ENCODE data around the gene TCIRG1. TPM values are rescaled to one million over a fixed set of nuclear protein-coding genes. Genes with fewer than 3 reads are reported as not detected.

The TCIRG1 gene
- total RNA-seq, 2 experiments from 2014 or later = 286 to 316 TPM

GRCh38 chr11:68017980-68018729, 20.7 kb upstream of the TCIRG1 start:
- Mint-ChIP-seq H3K9me3 (no peaks in the 10 kb centered on the region), H3K36me3 (ENCODE audit: low read depth) (no peaks in the 10 kb centered on the region), H3K4me3 (no peak overlapping the region), H3K4me1 (no peaks in the 10 kb centered on the region), H3K27me3 (no peaks in the 10 kb centered on the region), H3K27ac (no peak overlapping the region)
- POLR2A ChIA-PET = no interaction called here
- CTCF ChIA-PET = no interaction called here
- DNase-seq = no peak

- H3K9me3 Mint-ChIP-seq = no peaks in the 10 kb centered on the region
- H3K36me3 Mint-ChIP-seq (ENCODE audit: low read depth) = no peaks in the 10 kb centered on the region
- no peaks in the 10 kb centered on the region for H3K27me3 Mint-ChIP-seq
- H3K27ac Mint-ChIP-seq = no peak overlapping the region
- POLR2A ChIA-PET = no interaction called here
- DNase-seq = no peak
- no peak overlapping the region for H3K4me3 Mint-ChIP-seq
- CTCF ChIA-PET = interaction anchor here (1.4 kb wide), 1 partner anchor 21 kb away, joined by 3 read pairs; the partner anchor contains the start of gene TCIRG1
- H3K4me1 Mint-ChIP-seq = no peaks in the 10 kb centered on the region
Observed at GRCh38 chr11:68018730-68019190, 20.1 kb upstream of the TCIRG1 start.

DNA sequence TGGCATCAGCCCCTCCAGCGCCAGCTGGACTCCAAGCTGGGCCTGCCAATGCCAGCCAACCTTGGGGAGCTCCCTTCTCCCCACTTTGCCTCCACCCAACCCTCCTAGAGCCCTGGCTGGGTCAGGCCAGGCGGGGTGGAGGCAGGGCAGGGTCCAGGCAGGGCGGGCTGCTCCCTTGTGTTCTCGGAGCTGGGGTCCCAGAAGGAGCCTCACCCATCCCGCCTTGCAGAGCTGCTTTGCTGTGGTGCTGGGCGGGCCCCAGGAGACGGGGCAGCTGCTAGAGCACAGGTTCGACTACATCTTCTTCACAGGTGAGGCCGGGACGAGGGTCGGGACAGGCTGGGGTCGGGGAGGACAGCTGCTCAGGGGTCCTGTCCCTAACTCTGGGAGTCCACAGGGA, 19.3 kb upstream of the TCIRG1 start:
- no peaks in the 10 kb centered on the region for H3K27me3 Mint-ChIP-seq
- no peaks in the 10 kb centered on the region for H3K9me3 Mint-ChIP-seq
- H3K4me3 Mint-ChIP-seq = no peak overlapping the region
- no peak for DNase-seq
- H3K4me1 Mint-ChIP-seq = no peaks in the 10 kb centered on the region
- H3K27ac Mint-ChIP-seq = no peak overlapping the region
- ChIA-PET POLR2A (no interaction called here), CTCF (interaction anchor here (1.4 kb wide), 1 partner anchor 20 kb away, joined by 3 read pairs; the partner anchor contains the start of gene TCIRG1)
- H3K36me3 Mint-ChIP-seq (ENCODE audit: low read depth) = no peaks in the 10 kb centered on the region

- Mint-ChIP-seq H3K27ac (no peak overlapping the region), H3K4me3 (no peak overlapping the region), H3K4me1 (no peaks in the 10 kb centered on the region), H3K27me3 (no peaks in the 10 kb centered on the region), H3K9me3 (no peaks in the 10 kb centered on the region), H3K36me3 (ENCODE audit: low read depth) (no peaks in the 10 kb centered on the region)
- no peak for DNase-seq
- ChIA-PET CTCF (no interaction called here), POLR2A (no interaction called here)
Observed at GRCh38 chr11:68020575-68020974, 18.2 kb upstream of the TCIRG1 start.

- no peak overlapping the region for H3K27ac Mint-ChIP-seq
- no peaks in the 10 kb centered on the region for H3K27me3 Mint-ChIP-seq
- H3K36me3 Mint-ChIP-seq (ENCODE audit: low read depth) = no peaks in the 10 kb centered on the region
- no peak for DNase-seq
- no peaks in the 10 kb centered on the region for H3K9me3 Mint-ChIP-seq
- CTCF ChIA-PET = interaction anchor here (0.8 to 1.3 kb wide), 3 partner anchors 10 to 19 kb away, joined by 3 read pairs; no protein-coding TSS in a partner anchor
- no peak overlapping the region for H3K4me3 Mint-ChIP-seq
- H3K4me1 Mint-ChIP-seq = no peaks in the 10 kb centered on the region
- POLR2A ChIA-PET = no interaction called here
Observed at GRCh38 chr11:68021167-68021787, 17.5 kb upstream of the TCIRG1 start.

DNA sequence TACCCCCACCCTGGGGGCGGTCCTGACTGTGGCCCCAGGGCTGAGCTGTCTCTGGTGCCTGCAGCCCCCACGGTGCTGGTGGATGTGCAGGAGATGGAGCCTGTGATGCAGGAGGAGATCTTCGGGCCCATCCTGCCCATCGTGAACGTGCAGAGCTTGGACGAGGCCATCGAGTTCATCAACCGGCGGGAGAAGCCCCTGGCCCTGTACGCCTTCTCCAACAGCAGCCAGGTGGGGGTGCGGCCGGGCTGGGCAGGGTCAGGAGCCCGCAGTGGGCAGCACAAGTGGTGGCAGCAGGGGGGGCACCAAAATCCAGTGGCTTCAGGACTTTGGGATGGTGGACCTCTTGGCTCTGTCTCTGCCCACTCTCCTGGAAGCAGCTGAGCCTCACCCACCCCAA, 16.3 kb upstream of the TCIRG1 start:
- Mint-ChIP-seq H3K4me1 (no peaks in the 10 kb centered on the region), H3K36me3 (ENCODE audit: low read depth) (no peaks in the 10 kb centered on the region), H3K9me3 (no peaks in the 10 kb centered on the region), H3K4me3 (no peak overlapping the region), H3K27ac (no peak overlapping the region), H3K27me3 (no peaks in the 10 kb centered on the region)
- ChIA-PET CTCF (interaction anchor here (0.8 to 0.9 kb wide), 2 partner anchors 12 to 18 kb away, joined by 3 read pairs; no protein-coding TSS in a partner anchor), POLR2A (no interaction called here)
- no peak for DNase-seq

GRCh38 chr11:68024508-68024907, 14.3 kb upstream of the TCIRG1 start:
- Mint-ChIP-seq H3K4me3 (no peak overlapping the region), H3K27ac (no peak overlapping the region), H3K27me3 (no peaks in the 10 kb centered on the region), H3K9me3 (no peaks in the 10 kb centered on the region), H3K36me3 (ENCODE audit: low read depth) (no peaks in the 10 kb centered on the region), H3K4me1 (peaks cover 8% of the 10 kb centered on the region)
- ChIA-PET POLR2A (no interaction called here), CTCF (interaction anchor here (0.7 kb wide), 1 partner anchor 35 kb away, joined by 3 read pairs; no protein-coding TSS in a partner anchor)
- no peak for DNase-seq

DNA sequence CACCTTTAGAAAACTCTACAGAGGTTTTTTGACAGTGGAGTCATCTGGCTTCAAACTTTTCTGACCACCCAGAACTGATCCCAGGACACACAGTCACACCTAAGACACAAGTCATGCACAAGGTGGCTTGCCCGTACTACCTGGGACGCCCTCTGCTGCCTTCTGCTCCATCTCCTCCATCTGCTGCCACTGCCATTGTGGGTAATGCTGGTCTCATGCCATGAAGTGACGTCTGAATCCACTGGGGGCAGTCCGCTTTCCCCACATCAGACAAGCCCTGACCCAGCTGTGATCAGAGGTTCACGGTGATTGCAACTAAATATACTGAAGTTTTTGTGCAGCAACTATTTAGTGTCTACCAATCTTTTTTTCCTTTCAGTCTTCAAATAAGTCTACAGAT, 13.8 kb upstream of the TCIRG1 start:
- Mint-ChIP-seq H3K4me1 (peaks cover 10% of the 10 kb centered on the region), H3K4me3 (no peak overlapping the region), H3K9me3 (no peaks in the 10 kb centered on the region), H3K27ac (no peak overlapping the region), H3K36me3 (ENCODE audit: low read depth) (no peaks in the 10 kb centered on the region), H3K27me3 (no peaks in the 10 kb centered on the region)
- ChIA-PET CTCF (no interaction called here), POLR2A (no interaction called here)
- DNase-seq = no peak

DNA sequence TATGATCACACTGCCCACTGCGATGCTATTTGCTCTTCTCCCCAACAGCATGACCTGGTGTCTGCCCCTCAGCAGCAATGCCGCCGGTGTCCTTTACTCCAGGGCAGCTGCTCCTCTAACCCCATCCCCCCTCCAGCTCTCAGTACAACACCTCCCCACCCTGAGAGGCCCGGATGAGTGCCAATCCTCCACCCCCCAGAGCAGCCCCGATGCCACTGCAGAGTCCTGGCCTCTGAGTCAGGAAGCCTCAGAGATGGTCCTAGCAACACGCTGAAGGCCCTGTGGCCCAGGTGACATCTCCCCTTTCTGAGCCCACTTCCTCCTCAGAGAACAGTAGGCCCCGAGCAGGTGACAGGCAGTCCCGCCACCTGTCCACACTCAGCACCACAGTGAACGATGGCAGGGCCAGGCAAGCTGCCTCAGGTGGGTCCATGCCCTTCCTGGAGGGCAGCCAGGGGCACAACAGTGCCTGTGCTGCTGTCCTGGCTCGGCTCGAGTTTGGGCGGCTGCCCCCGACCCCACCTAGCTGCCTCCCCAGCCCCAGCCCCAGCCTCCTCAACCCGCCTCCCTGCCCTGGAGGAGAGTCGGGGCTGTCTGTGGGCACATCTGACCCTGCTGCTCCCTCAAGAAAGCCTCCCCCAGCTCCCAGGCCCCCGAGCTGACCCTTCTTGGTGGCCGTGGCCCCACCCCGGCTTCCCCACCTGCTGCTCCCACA, 12.3 kb upstream of the TCIRG1 start:
- Mint-ChIP-seq H3K4me1 (peaks cover 18% of the 10 kb centered on the region), H3K27ac (no peak overlapping the region), H3K4me3 (no peak overlapping the region), H3K9me3 (no peaks in the 10 kb centered on the region), H3K27me3 (no peaks in the 10 kb centered on the region), H3K36me3 (ENCODE audit: low read depth) (no peaks in the 10 kb centered on the region)
- no peak for DNase-seq
- POLR2A ChIA-PET = no interaction called here
- CTCF ChIA-PET = interaction anchor here (1.0 kb wide), 1 partner anchor 11 kb away, joined by 4 read pairs; no protein-coding TSS in a partner anchor

DNA sequence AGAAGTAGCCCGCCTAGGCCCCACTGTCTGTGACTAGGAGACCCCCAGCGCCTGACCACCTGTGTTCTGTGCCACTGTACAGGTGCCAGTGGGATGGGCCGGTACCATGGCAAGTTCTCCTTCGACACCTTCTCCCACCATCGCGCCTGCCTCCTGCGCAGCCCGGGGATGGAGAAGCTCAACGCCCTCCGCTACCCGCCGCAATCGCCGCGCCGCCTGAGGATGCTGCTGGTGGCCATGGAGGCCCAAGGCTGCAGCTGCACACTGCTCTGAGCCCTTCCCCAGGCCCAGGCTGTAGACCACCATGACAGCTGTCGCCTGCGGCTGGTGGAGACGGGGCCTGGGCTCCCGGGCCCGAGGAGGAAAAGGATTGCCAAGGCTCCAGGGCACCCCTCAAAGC, 11.2 kb upstream of the TCIRG1 start:
- POLR2A ChIA-PET = no interaction called here
- H3K9me3 Mint-ChIP-seq = no peaks in the 10 kb centered on the region
- H3K4me3 Mint-ChIP-seq = no peak overlapping the region
- H3K4me1 Mint-ChIP-seq = peaks cover 22% of the 10 kb centered on the region
- H3K27ac Mint-ChIP-seq = no peak overlapping the region
- no peaks in the 10 kb centered on the region for H3K36me3 Mint-ChIP-seq (ENCODE audit: low read depth)
- no peaks in the 10 kb centered on the region for H3K27me3 Mint-ChIP-seq
- CTCF ChIA-PET = no interaction called here
- no peak for DNase-seq

- no peaks in the 10 kb centered on the region for H3K27me3 Mint-ChIP-seq
- CTCF ChIA-PET = interaction anchor here (1.4 kb wide), 1 partner anchor 9 kb away, joined by 6 read pairs; the partner anchor contains the start of gene TCIRG1
Observed at GRCh38 chr11:68028802-68029545, 9.9 kb upstream of the TCIRG1 start.

GRCh38 chr11:68030318-68031143, 8.3 kb upstream of the TCIRG1 start, which contains the start of gene NDUFS8:
Gene NDUFS8 (plus strand): TSS chr11:68030681. CDS start chr11:68032152, 1,471 bp downstream.
- peak within 1 kb of the TSS; percentile 93 for H3K4me3 Mint-ChIP-seq
- H3K27ac Mint-ChIP-seq = peak within 1 kb of the TSS; percentile 95
- ChIA-PET CTCF (interaction anchor here (0.6 to 1.0 kb wide), 3 partner anchors 12 to 176 kb away, joined by 3 read pairs; no protein-coding TSS in a partner anchor), POLR2A (no interaction called here)
- peaks cover 28% of the 10 kb centered on the region for H3K4me1 Mint-ChIP-seq
- peaks cover 7% of the 10 kb centered on the region for H3K36me3 Mint-ChIP-seq (ENCODE audit: low read depth)
- DNase-seq = peak; percentile 97
- H3K27me3 Mint-ChIP-seq = no peaks in the 10 kb centered on the region
- no peaks in the 10 kb centered on the region for H3K9me3 Mint-ChIP-seq

More at GRCh38 chr11:68028802-68029545, 9.9 kb upstream of the TCIRG1 start:
- H3K27ac Mint-ChIP-seq = peak overlapping the region; percentile 82
- DNase-seq = no peak
- H3K4me1 Mint-ChIP-seq = peaks cover 24% of the 10 kb centered on the region
- no peaks in the 10 kb centered on the region for H3K9me3 Mint-ChIP-seq
- H3K36me3 Mint-ChIP-seq (ENCODE audit: low read depth) = peaks cover 5% of the 10 kb centered on the region
- peak overlapping the region; percentile 93 for H3K4me3 Mint-ChIP-seq
- POLR2A ChIA-PET = interaction anchor here (0.6 kb wide), 1 partner anchor 458 kb away, joined by 4 read pairs; no protein-coding TSS in a partner anchor
